RWPE2 (cell line): ENCODE data around the gene PRICKLE3.

ENCODE experiments used
- ATAC-seq: fragments of 200-7000 bp; cut with Tn5 transposase; 3 replicates; pipeline ENCODE4 v1.9.1; 2021; ENCODE audit warnings: low read depth
- DNase-seq: peaks from one replicate; pipeline ENCODE4 v3.0.0-alpha.2; 2020; ENCODE audit warnings: low spot score
- H3K27ac ChIP-seq: fragments of 450-650 bp; 2 replicates; pipeline ENCODE4 v1.5.1; 2017; ENCODE audit warnings: mild to moderate bottlenecking; ENCODE audit not compliant: poor library complexity, severe bottlenecking
- H3K27me3 ChIP-seq: fragments of 250-450 bp; sonication (Bioruptor Pico); 2 replicates; pipeline ENCODE4 v1.5.1; 2021; ENCODE audit warnings: mild to moderate bottlenecking, moderate library complexity; ENCODE audit not compliant: insufficient read depth, poor library complexity, severe bottlenecking
- H3K36me3 ChIP-seq: fragments of 250-450 bp; sonication (Bioruptor Pico); 2 replicates; pipeline ENCODE4 v1.5.1; 2020; ENCODE audit warnings: low read depth, mild to moderate bottlenecking, moderate library complexity
- H3K4me1 ChIP-seq: fragments of 250-450 bp; sonication (Bioruptor Pico); 2 replicates; pipeline ENCODE4 v1.5.1; 2021; ENCODE audit warnings: mild to moderate bottlenecking, moderate library complexity; ENCODE audit not compliant: insufficient read depth, poor library complexity, severe bottlenecking
- H3K4me3 ChIP-seq: fragments of 250-450 bp; sonication (Bioruptor Pico); 2 replicates; pipeline ENCODE4 v1.5.1; 2021; ENCODE audit warnings: mild to moderate bottlenecking, moderate library complexity; ENCODE audit not compliant: severe bottlenecking
- H3K9me3 ChIP-seq: fragments of 250-450 bp; sonication (Bioruptor Pico); 2 replicates; pipeline ENCODE4 v1.5.1; 2021; ENCODE audit warnings: mild to moderate bottlenecking, moderate library complexity; ENCODE audit not compliant: severe bottlenecking
- CTCF ChIP-seq: fragments of 450-650 bp; IDR thresholded peaks from one replicate; pipeline ENCODE4 v1.5.1; 2017; ENCODE audit warnings: mild to moderate bottlenecking, moderate library complexity; ENCODE audit not compliant: poor library complexity, severe bottlenecking

The PRICKLE3 gene

GRCh38 chrX:49197543-49198087, 11.4 kb upstream of the PRICKLE3 start:
- Histone ChIP-seq H3K27me3 (no peaks in the 10 kb centered on the region), H3K36me3 (no peaks in the 10 kb centered on the region), H3K4me3 (no peak overlapping the region), H3K9me3 (no peaks in the 10 kb centered on the region), H3K4me1 (no peaks in the 10 kb centered on the region), H3K27ac (no peak overlapping the region)
- no peak for DNase-seq
- TF ChIP-seq CTCF: no peak
- no peak for ATAC-seq

- no peaks in the 10 kb centered on the region for H3K9me3 ChIP-seq
- no peak overlapping the region for H3K27ac ChIP-seq
- TF ChIP-seq CTCF: no peak
- H3K4me1 ChIP-seq: no peaks in the 10 kb centered on the region
- no peak for ATAC-seq
- no peak overlapping the region for H3K4me3 ChIP-seq
- no peaks in the 10 kb centered on the region for H3K27me3 ChIP-seq
- no peak for DNase-seq
- H3K36me3 ChIP-seq: no peaks in the 10 kb centered on the region
These were observed 7.4 kb upstream of the PRICKLE3 start for GRCh38 chrX:49193542-49193964.

DNA sequence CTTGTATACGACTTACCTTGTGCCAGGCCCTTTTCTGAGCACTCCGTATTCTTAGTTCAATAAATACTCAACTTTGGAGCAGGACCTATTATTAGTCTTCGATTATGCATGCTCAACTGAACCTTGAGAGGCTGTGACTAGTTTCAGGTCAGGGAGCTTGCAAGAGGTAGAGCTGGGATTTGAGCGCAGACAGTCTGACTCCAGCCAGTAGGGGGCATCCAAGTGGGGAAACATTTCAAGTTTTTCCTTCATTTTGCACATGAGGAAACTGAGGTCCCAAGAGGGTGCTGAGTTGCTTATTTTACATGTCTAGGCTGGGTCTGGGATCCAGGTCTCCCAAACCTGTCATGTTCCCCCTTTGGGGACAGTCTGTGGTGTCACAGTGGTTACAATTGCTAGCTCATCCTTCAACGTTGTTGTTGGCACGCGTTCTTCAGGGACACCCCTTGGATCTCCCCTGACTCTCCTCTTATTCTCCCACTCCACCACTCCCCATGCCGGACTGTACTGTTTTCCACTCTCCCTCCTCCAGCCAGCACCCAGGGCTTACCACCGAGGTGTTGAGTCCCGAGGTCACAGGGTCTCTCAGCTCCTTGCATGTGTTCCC, 6.7 kb upstream of the PRICKLE3 start:
- no peaks in the 10 kb centered on the region for H3K36me3 ChIP-seq
- no peaks in the 10 kb centered on the region for H3K9me3 ChIP-seq
- H3K4me3 ChIP-seq: no peak overlapping the region
- no peaks in the 10 kb centered on the region for H3K4me1 ChIP-seq
- DNase-seq (no peak), ATAC-seq (no peak)
- TF ChIP-seq CTCF: peak; percentile 57
- H3K27ac ChIP-seq: no peak overlapping the region
- H3K27me3 ChIP-seq: no peaks in the 10 kb centered on the region

DNA sequence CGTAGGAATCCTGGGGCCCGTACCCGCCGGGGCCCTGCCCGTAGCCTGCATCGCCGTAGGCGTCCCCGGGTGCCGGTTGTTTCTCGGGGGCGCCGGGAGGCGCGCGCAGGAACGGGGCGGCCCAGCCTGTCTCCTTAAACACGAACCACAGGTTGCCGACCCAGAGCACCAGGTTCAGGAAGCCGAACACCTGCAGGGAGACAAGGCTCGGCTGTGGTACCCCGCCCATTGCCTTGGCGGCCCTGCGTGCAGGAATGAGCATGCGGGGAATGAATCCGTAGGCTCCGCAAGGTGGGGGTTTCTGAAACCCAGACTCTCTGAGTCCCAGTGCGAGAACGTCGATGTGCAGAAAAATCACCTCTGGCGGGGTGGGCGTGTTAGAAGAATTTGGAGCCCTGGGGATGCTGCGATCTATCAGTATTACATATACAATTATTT, 5.4 kb upstream of the PRICKLE3 start:
- no peaks in the 10 kb centered on the region for H3K9me3 ChIP-seq
- DNase-seq (no peak), ATAC-seq (peak; percentile 1)
- peak overlapping the region; percentile 82 for H3K4me3 ChIP-seq
- H3K27me3 ChIP-seq: no peaks in the 10 kb centered on the region
- H3K36me3 ChIP-seq: no peaks in the 10 kb centered on the region
- no peaks in the 10 kb centered on the region for H3K4me1 ChIP-seq
- H3K27ac ChIP-seq: peak overlapping the region; percentile 41
- TF ChIP-seq CTCF: no peak
